Thymus (tissue), 11 donors: ENCODE data around the gene FIGN. TPM values are rescaled to one million over a fixed set of nuclear protein-coding genes. Genes with fewer than 3 reads are reported as not detected.

ENCODE experiments used
- DNase-seq, 9 donors: peaks; one replicate each; pipeline ENCODE4 v3.0.0-alpha.2; 2013; ENCODE audit warnings: low spot score in 9 of 9, low read depth in 6 of 9, missing footprints in 1 of 9
- H3K27ac ChIP-seq, 2 donors: one replicate each; pipeline ENCODE4 v1.5.1; 2013; ENCODE audit warnings: control low read depth in 1 of 2, low read depth in 1 of 2, low read length in 1 of 2, mild to moderate bottlenecking in 1 of 2, moderate library complexity in 1 of 2
- H3K27me3 ChIP-seq, 2 donors: one replicate each; pipeline ENCODE4 v1.5.1; 2013; ENCODE audit warnings: low read length in 1 of 2; ENCODE audit not compliant: control insufficient read depth in 2 of 2, insufficient read depth in 1 of 2
- H3K36me3 ChIP-seq, 2 donors: one replicate each; pipeline ENCODE4 v1.5.1; 2013; ENCODE audit warnings: low read length in 1 of 2, mild to moderate bottlenecking in 1 of 2, moderate library complexity in 1 of 2; ENCODE audit not compliant: control insufficient read depth in 2 of 2, insufficient read depth in 2 of 2
- H3K4me1 ChIP-seq, 2 donors: one replicate each; pipeline ENCODE4 v1.5.1; 2013; ENCODE audit warnings: low read length in 2 of 2; ENCODE audit not compliant: control insufficient read depth in 2 of 2, insufficient read depth in 2 of 2
- H3K4me3 ChIP-seq, 2 donors: one replicate each; pipeline ENCODE4 v1.5.1; 2013; ENCODE audit warnings: low read length in 2 of 2, control low read depth in 1 of 2, mild to moderate bottlenecking in 1 of 2
- H3K9me3 ChIP-seq, 2 donors: one replicate each; pipeline ENCODE4 v1.5.1; 2013; ENCODE audit warnings: low read length in 1 of 2, mild to moderate bottlenecking in 1 of 2; ENCODE audit not compliant: control insufficient read depth in 2 of 2, insufficient read depth in 1 of 2
- WGBS: extraction: QIAGEN DNeasy Blood & Tissue Kit; methylation state at CpG from one replicate; pipeline ENCODE4 v1.1.7; 2013; 5-methylcytosine and 5-hydroxymethylcytosine counted together
- polyA plus RNA-seq: library from polyadenylated mRNA; stranded (reverse); fragments of 200-250 nt; gene quantifications from one replicate; pipeline ENCODE4 v1.2.3, GENCODE V29; 2013
- total RNA-seq: library from RNA; stranded (reverse); fragments of 120-200 nt; gene quantifications from one replicate; pipeline ENCODE4 v1.2.4, GENCODE V29; 2013
- donor health status: healthy.

The FIGN gene
- total and polyA plus RNA-seq, 2 donors: 0.09 to 0.21 TPM

DNA sequence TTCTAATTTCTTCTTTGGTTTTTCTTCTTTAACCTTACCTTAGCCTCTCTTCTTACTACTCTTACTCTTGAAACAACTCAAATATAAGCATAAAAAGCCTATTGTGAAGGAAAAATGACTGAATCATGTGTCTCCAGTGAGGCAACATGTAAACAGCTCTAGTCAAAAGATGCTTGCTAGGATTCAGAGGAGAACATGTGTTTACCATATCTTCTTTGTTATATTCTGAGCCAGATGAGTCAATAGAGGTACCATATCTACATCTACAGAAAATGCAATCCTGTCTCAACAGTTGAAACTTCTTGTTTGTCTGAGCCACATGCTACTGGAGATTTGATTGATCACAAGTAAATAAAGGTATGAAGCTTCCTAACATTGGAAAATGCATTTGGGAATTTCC, 15.9 kb upstream of the FIGN start:
- no peaks in the 10 kb centered on the region for H3K36me3 ChIP-seq
- DNase-seq: no peak
- no peak overlapping the region for H3K27ac ChIP-seq
- H3K4me3 ChIP-seq: no peak overlapping the region
- no peaks in the 10 kb centered on the region for H3K4me1 ChIP-seq
- H3K27me3 ChIP-seq: no peaks in the 10 kb centered on the region
- H3K9me3 ChIP-seq: no peaks in the 10 kb centered on the region

DNA sequence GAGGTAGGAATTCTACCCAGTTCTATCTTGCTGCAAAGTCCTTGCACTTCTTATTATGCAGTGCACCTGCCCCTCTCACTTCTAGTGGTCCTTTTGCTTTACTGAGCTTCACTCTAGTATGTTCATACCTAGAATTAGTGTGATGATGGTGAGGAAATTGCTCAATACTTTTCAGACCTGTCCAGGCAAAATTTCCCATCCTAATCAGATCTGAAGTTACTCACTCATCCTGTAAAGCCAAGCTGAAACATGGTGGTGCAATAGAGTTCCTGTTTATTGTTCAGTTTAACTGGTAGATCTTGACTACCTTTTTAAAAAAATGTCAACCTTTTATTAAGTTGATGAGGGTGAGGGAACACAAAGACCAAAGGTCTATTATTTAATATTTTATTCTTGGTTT, 12.6 kb upstream of the FIGN start:
- Histone ChIP-seq H3K36me3 (no peaks in the 10 kb centered on the region), H3K4me1 (no peaks in the 10 kb centered on the region), H3K9me3 (no peaks in the 10 kb centered on the region), H3K27ac (no peak overlapping the region), H3K4me3 (no peak overlapping the region), H3K27me3 (no peaks in the 10 kb centered on the region)
- DNase-seq: no peak

DNA sequence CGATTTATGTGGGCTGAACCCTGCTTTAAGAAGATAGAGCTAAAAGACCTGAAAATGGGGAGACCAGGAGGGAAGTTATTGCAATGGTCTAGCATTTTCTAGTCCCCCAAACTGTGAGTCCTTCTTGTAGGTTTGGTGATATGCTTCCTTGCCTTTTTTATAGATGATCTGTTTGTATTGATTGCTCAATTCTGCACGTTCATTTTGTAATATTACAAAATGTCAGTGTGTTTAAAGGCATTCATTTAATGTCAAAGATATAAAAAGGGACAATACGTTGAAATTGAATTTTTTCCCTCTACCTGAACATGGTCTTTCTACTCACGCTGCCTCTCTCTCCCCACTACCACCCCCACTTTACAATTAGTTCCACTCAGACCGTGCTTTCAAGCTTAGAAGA, 5.6 kb upstream of the FIGN start:
- no peak for DNase-seq
- Histone ChIP-seq H3K27ac (no peak overlapping the region), H3K36me3 (no peaks in the 10 kb centered on the region), H3K9me3 (no peaks in the 10 kb centered on the region), H3K4me1 (no peaks in the 10 kb centered on the region), H3K27me3 (peaks cover 11 to 20% of the 10 kb centered on the region in 2 donors), H3K4me3 (no peak overlapping the region)
- 90% methylated on average over 5 of the region's 5 CpGs for WGBS

DNA sequence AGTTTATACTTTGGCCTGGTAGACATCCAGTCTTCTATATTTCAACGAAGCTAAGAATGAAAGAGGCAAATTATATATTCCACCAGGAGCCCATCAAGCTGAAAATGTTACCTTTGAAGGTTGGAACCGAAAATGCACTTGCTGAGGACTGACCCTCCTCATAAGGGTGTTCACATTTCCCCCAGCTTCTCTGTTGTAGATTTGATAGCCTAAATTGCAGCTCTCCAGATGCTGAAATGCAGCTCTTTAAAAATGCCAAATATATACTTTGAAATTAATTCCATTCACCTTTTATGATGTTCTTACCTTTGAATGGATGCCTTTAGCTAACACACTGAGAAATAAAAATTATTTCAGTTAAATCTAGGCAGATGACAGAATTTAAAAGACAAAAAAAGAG, 1.8 kb upstream of the FIGN start:
- WGBS: 56% methylated on average over 2 of the region's 2 CpGs
- Histone ChIP-seq H3K4me3 (no peak overlapping the region), H3K4me1 (no peaks in the 10 kb centered on the region), H3K36me3 (no peaks in the 10 kb centered on the region), H3K27ac (no peak overlapping the region), H3K27me3 (peaks cover 26 to 48% of the 10 kb centered on the region in 2 donors), H3K9me3 (no peaks in the 10 kb centered on the region)
- no peak for DNase-seq

DNA sequence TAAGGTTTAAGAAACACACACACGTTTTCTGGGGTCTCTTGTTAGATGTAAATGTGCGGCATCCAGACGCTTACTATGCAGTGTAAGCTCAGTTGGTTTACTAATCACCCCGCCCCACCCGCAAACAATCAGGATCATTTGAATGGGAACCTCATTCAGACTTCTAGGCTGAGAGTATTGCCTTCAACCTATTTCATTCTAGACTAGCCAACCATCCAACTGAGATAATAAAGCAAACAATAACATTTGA, 1.3 kb upstream of the FIGN start:
- Histone ChIP-seq H3K4me1 (no peaks in the 10 kb centered on the region), H3K27ac (no peak overlapping the region), H3K36me3 (no peaks in the 10 kb centered on the region), H3K27me3 (peaks cover 26 to 48% of the 10 kb centered on the region in 2 donors), H3K9me3 (no peaks in the 10 kb centered on the region), H3K4me3 (no peak overlapping the region)
- WGBS: 15% methylated on average over 5 of the region's 5 CpGs
- DNase-seq: no peak

DNA sequence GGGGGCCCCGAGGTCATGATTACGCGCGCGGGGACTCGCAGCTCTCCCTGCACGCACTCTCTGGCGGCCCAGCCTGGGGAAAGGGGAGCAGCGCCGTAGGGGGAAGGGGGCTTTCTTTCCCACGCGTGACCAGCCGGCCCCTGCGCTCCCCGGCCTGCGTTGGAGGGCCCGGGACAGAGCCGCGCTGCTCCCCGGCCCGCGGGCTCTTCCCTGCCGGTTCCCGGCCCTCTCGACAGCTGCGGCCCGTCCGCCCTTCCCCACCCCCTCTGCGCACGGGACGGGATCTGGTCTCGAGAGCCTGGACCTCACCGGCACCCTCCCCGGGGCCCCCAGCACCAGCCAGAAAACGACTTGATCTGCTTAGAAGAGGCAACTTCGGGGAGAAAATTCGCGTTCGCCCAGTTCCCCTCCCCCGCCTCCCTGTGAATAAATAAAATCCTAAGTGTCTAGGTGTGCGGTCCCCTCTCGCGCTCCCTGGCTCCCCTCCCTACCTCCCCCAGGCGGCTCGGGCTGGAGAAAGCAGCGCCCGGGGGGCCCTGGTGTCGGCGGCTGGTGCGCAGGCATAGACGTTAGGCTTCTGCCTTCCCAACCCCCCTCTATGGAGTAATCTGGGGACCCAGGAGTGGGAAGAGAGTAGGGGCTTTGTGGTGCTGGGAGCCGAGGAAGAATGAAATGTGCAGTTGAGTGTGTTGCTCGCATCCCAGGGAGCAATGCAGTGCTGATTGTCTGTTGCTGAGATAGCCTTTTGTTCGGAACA, 803 bp upstream of the FIGN start:
- no peak for DNase-seq
- Histone ChIP-seq H3K27ac (no peak overlapping the region), H3K4me3 (peak overlapping the region in 1 of 2 donors; percentile 16), H3K9me3 (no peaks in the 10 kb centered on the region), H3K27me3 (peaks cover 26 to 48% of the 10 kb centered on the region in 2 donors), H3K4me1 (no peaks in the 10 kb centered on the region), H3K36me3 (no peaks in the 10 kb centered on the region)
- WGBS: 4% methylated on average over 54 of the region's 54 CpGs

DNA sequence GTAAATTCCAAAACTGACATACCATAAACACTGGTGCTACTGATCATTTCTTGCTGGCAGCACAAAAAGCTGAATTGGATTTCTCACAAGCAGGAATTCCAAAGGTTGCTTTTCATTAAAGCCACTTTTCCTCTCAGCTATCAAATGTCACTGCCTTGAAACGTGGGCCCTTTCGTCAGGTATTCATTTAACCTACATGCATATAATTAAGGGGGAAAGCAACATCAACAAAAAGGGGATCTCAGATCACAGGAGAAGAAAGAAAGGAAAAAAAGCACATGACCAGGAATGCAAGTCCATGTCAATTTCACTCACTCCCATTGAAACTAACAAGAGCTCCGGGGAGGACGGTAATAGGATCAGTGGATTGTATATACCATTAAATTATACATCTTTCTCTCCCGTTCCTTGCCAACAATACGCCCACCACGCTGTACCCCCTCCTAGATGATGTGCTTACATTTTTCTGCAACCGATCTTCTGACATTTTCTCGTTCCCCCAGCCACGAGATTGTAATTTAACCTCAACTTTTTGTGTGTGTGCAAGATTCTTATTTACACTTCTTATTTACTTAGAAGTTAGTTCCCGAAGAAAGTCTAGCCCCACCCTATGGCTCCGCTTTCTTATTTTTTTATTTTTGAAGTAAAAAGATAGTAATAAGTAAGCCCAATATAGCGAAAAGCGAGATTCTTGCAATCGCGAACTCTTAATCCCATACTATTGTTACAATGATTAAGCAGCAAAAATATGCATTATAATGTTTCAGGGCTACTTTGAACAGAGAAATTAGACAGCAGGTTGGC, 725 bp downstream of the FIGN start:
- peaks cover 26 to 46% of the 10 kb centered on the region in 2 donors for H3K27me3 ChIP-seq
- no peaks in the 10 kb centered on the region for H3K36me3 ChIP-seq
- H3K4me3 ChIP-seq: peak overlapping the region in 1 of 2 donors; percentile 29
- no peaks in the 10 kb centered on the region for H3K9me3 ChIP-seq
- no peak for DNase-seq
- 11% methylated on average over 16 of the region's 16 CpGs for WGBS
- no peaks in the 10 kb centered on the region for H3K4me1 ChIP-seq
- no peak overlapping the region for H3K27ac ChIP-seq

DNA sequence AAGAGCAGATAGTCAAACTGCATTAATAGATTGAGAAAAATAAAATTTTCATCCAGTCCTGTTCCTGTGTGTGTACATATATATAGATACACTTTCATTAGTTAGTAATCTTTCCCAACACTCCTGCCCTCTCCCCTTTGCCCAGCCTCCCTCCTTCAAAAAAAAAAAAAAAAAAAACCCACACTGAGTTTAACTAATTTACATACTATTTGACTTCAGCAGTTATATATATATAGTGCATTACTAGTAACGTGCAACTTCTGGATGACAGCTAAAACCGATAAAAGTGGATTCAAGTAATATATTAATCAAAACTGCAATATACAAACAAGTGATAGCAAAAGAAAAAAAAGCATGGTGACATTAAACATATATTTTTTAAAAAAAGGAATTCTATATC, 1.4 kb downstream of the FIGN start:
- H3K4me3 ChIP-seq: no peak overlapping the region
- H3K4me1 ChIP-seq: no peaks in the 10 kb centered on the region
- no peak for DNase-seq
- peaks cover 26 to 46% of the 10 kb centered on the region in 2 donors for H3K27me3 ChIP-seq
- no peak overlapping the region for H3K27ac ChIP-seq
- 72% methylated on average over 2 of the region's 2 CpGs for WGBS
- no peaks in the 10 kb centered on the region for H3K36me3 ChIP-seq
- H3K9me3 ChIP-seq: no peaks in the 10 kb centered on the region

DNA sequence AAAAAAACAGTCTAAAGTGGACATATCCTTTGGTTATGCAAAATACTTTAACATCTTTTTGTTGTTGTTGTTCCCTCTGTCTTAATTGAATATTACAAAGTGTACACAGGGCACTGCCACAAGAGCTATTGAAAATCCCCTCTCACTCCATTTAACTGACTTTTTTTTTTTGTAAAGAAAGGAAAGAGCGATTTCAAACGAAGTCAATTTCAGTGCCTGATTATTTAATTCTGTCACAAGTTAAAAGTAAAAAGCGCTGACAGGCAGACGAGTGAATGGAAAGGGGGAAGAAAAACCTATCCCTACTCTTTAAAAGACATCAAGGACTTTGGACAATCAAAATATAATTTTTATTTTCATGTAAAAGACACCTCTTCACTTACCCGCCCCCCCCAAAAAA, 1.9 kb downstream of the FIGN start:
- H3K27ac ChIP-seq: no peak overlapping the region

More for the DNA sequence above, 1.9 kb downstream of the FIGN start:
- H3K9me3 ChIP-seq: no peaks in the 10 kb centered on the region
- H3K36me3 ChIP-seq: no peaks in the 10 kb centered on the region
- no peak overlapping the region for H3K4me3 ChIP-seq
- H3K4me1 ChIP-seq: no peaks in the 10 kb centered on the region
- no peak for DNase-seq
- H3K27me3 ChIP-seq: peaks cover 26 to 46% of the 10 kb centered on the region in 2 donors
- WGBS: 83% methylated on average over 5 of the region's 5 CpGs
